GM19397 (cell line): ENCODE data around the gene ALDH1B1.
"Not testable (repeated sequence)": the region's sequence is repeated elsewhere in the genome, so short reads cannot be mapped to it uniquely, and the experiment has no call there.

Experiments
- ATAC-seq: cut with Tn5 transposase; IDR thresholded peaks from one replicate; pipeline ENCODE4 v1.9.1; 2021; ENCODE audit warnings: mild to moderate bottlenecking, moderate library complexity; ENCODE audit not compliant: unreplicated experiment

The ALDH1B1 gene

DNA sequence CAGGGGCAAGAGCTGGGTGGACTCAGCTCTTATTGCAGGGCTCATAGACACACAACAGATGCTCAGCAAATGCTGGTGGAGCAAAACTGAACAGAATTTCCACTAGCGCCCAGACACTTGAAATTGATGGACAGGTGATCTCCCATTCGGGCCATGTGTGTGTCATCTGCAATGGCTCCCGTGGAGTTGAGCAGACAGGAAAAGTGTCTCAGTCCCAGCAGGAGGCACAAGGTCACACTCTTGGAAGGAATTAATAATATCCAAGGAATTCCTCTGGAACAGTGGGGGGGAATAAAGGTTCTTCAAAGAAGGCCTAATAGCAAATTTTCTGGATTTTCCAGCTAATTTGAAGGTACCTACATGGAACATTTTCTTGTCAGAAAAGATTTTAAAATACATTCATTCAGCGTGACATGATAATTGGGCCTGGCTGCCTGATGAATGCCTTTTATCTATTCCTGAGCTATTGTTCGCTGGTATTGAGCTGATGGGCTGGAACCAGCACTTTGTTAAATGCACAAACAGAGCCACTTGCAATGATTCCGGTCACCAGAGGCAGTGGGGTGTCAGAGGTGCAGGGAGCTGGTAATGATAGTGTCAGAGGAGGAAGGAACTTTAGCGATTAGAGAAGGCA lies 31.5 kb upstream of the ALDH1B1 start:
- ATAC-seq: no peak

- no peak for ATAC-seq
Measured at GRCh38 chr9:38361473-38361850, 31.0 kb upstream of the ALDH1B1 start.

- ATAC-seq: peak; percentile 59
Measured at GRCh38 chr9:38362852-38363588, 29.5 kb upstream of the ALDH1B1 start.

- ATAC-seq: no peak
Measured at GRCh38 chr9:38363589-38363925, 28.9 kb upstream of the ALDH1B1 start.

DNA sequence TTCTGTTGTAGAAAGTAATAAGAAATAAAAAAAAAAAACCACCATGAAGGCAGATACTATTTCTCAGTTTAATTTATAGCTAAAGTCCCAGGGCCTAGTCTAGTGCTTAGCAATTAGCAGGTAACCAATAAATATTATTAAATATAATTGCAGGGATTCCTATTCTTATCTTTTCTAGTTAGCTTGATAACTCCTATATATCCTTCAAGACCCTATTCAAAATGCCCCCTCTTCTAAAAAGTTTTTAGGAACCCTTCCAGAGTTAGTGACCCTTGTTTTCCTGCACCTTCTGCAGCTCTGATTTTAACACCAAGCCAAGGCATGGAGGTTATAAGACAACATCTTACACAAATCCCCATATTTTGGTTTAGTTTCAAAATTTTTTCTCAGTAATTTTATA lies 24.6 kb upstream of the ALDH1B1 start:
- no peak for ATAC-seq

DNA sequence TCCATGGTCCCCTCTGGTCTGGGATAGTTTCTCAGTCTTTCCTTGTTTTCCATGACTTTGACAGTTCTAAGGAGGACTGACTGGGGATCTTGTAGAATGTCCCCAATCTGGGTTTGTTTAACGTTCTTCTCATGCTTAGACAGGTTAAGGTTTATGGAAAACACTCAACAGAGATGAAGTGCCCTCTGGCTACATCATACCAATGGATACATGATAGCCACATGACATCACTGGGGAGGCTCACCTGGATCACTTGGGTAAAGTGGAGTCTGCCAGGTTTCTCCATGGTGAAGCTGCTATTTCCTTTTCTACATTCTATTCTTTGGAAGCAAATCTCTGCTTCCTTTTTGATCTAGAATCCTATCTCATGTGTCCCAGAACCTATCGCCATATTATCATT lies 23.8 kb upstream of the ALDH1B1 start:
- ATAC-seq: no peak

- ATAC-seq: no peak
Measured at GRCh38 chr9:38370176-38370575, 22.3 kb upstream of the ALDH1B1 start.

- no peak for ATAC-seq
Measured at GRCh38 chr9:38371495-38371894, 21.0 kb upstream of the ALDH1B1 start.

GRCh38 chr9:38372762-38373619 lies 19.5 kb upstream of the ALDH1B1 start:
- no peak for ATAC-seq

GRCh38 chr9:38373679-38374078 lies 18.8 kb upstream of the ALDH1B1 start:
- ATAC-seq: no peak

DNA sequence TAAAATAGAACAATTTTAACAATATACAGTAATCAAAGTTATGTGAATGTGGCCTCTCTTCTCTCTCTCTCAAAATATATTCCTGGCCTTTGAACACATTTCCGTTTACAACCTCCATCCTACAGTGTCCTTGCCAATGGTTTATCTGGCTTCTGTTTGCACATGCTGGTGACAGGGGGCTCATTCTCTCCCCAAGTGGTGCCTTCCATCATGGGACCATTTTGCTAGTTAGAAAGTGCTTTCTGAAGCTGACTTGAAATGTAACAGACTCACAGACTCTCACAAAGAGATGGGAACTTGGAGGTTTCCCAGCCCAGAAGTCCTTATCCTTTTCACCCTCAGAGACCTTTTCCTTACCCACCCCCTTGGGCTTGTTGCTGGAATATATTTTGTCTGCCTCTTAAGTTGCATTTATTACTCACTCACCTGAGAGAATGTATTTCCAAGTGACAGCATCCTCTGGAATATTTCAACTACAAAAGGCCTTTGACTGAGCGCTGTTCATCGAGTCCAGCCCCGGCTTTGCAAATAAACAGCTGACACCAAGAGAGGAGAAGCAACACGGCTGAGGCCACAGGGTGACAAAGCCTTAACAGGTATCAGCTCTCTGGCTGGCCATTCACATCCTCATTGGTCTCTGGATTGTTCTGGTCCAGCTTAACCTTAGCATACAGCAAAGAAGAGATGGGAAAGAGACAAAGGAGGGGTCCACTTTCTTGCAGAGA lies 17.5 kb upstream of the ALDH1B1 start:
- ATAC-seq: no peak

DNA sequence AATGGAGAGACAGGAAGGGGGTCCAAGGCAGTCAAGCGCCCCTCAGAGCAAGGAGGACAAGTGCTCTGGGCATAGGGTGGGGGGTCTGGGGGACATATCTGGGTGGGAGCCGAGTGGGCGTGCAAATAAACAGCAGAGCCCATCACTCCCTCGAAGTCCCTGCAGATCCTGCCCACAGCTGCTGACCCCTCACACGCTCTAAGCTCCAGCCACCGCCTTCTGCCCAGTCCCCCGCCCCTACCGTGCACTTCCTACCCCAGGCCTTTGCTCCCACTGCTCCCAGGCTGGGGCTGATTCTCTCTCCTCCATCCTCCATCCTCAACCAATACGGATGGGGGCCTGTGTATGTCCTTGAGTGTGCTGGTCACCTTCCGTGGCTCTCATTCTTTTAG lies 16.9 kb upstream of the ALDH1B1 start:
- no peak for ATAC-seq

- no peak for ATAC-seq
Measured at GRCh38 chr9:38376021-38376670, 16.4 kb upstream of the ALDH1B1 start.

DNA sequence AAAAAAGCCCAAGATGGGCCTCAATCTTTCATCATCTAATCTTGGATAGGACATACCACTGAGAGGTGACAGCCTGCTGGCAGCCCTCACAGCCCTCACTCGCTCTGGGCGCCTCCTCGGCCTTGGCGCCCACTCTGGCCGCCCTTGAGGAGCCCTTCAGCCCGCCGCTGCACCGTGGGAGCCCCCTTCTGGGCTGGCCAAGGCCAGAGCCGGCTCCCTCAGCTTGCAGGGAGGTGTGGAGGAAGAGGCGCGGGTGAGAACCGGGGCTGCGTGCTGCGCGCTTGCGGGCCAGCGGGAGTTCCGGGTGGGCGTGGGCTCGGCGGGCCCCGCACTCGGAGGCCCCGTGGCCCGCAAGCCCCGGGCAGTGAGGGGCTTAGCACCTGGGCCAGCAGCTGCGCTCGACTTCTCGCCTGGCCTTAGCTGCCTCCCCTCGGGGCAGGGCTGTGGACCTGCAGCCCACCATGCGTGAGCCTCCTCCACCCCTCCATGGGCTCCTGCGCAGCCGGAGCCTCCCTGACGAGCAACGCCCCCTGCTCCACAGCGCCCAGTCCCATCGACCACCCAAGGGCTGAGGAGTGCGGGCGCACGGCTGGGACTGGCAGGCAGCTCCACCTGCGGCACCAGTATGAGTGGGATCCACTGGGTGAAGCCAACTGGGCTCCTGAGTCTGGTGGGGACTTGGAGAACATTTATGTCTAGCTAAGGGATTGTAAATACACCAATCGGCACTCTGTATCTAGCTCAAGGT lies 15.0 kb upstream of the ALDH1B1 start:
- not testable (repeated sequence) for ATAC-seq

DNA sequence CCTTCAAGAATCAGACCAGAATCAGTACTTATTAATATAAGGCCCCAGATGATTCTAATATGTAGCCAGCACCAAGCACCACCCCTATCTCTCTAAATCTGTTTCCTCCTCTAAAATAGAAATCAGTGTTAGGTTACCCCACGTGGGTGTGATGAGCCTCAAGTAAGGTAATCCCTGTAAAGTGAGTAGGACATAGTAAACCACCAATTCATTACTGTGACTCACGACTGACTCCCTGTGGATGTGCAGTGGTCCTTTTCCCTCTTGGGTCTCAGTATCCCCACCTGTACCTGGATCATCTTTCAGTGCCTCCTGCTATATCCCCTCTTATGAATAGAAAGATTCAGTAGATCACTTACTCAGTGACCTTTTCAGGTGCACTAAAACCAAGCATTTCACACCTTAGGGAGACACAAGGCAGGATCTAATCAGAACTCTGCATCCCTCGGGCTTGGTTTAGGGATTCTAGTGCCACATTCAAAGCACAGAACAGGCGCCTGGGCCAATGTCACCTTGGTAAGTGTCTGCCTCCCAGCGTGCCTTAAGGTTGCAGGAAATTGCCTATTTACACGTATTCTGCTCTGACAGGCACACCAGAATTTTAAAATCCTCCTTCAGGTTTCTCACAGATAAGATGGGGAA lies 12.2 kb upstream of the ALDH1B1 start:
- ATAC-seq: no peak

DNA sequence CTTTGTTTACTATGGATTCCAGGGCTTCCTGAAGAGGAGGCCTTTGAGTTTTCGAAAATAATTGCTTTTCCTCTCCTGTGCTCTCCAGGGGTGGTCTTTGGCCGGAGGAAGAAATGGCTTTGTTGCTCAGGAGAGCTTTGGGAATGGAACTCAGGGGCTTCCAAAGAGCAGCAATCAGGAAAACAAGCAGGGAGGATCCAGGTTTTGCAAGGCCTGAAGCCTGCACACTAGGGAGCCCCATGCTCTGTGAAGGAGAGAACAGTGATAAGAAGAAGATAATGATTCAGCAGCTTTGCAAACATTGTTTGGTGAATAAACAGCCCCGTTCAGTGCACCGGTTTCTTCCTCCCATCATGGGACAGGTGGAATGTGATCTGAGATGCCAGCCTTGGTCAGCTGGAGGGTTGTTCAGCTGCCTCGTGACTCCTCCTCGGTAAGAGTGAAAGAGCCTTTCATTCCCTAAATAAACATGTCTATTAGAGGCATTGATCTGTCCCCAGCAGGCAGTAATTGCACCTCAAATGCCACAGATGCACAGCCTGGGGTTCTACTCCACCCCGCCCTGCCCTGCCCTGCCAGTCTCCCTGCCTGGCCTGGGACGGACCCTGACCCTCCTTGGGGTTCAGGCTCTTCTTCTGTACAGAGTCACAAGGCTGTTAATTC lies 11.5 kb upstream of the ALDH1B1 start:
- ATAC-seq: no peak

GRCh38 chr9:38382141-38382540 lies 10.4 kb upstream of the ALDH1B1 start:
- no peak for ATAC-seq

DNA sequence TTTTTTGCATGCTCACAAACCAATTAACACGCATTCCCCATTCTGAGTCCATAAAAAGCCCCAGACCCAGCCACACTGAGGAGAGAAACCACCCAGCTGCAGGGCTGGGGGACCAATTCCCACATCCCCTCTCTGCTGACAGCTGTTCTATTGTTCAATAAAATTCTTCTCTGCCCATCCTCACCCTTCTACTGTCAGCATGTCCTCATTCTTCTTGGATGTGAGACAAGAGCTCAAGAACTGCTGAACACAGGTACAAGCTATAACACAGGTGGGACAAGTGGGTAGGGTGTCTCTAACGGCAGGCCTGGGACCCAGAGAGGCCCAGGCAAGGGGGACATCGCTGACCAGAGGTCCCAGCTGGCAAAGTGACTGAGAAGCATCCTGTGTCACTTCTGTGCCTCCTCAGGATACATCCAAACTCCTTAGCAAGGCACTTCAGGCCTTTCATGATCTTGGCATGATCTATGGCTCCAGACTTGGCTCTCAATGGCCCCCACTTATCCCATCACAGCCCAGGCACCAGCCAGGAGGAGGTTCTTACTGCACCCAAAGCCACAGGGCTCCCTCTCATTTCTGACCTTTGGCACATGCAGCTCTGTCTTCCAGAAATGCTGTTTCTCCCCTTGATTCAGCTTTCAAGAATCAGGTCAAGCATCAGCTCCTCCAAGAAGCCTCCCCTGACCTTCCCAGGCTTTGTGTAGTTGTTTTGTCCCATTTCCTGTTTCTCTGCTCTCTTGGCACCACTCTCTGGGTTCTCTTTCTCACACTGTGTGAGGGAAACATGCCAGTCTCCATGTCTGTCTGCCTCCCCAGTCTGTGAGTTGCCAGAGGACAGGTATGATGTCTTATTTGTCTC lies 7.3 kb upstream of the ALDH1B1 start:
- ATAC-seq: no peak
